K562 (cell line): Measurements from ENCODE around the gene BTNL8. TPM values are rescaled to one million over a fixed set of nuclear protein-coding genes. Genes with fewer than 3 reads are reported as not detected.

Experiments used
- ATAC-seq: fragments of 200-7000 bp; cut with Tn5 transposase; 3 replicates; pipeline ENCODE4 v1.9.1; 2020; ENCODE audit warnings: moderate library complexity
- BruUV-seq: library from RNA; stranded (reverse); fragments of 400-500 nt; replicated peaks from 2 replicates; lab custom pipeline; 2021; lab: Mats Ljungman, UMichigan
- CTCF ChIA-PET: fragments of 300-600 bp; formaldehyde crosslinking; extraction: SDS; loops from one replicate; lab custom pipeline; 2021; ENCODE audit warnings: low intra/inter-chr PET ratio; lab: Yijun Ruan, JAX
- POLR2A ChIA-PET: fragments of 300-600, 350-650 bp; sonication (Branson Sonifier 250); formaldehyde crosslinking; extraction: SDS; loops from one replicate; lab custom pipeline; 2021; ENCODE audit warnings: antibody characterized with exemption, inconsistent platforms; lab: Yijun Ruan, JAX
- DNase-seq, 4 experiments: peaks; one replicate each; pipeline versions ENCODE4 v3.0.0 to v3.0.0-alpha.2; 2011 to 2018; ENCODE audit warnings: low spot score in 3 of 4, mixed read lengths in 3 of 4; ENCODE audit errors: extremely low read depth in 1 of 4
- FAIRE-seq: peaks from 2 replicates; lab custom pipeline; 2011; peaks lifted over from hg19 to GRCh38; lab: Jason Lieb, UNC
- H2AFZ ChIP-seq: 2 replicates; pipeline ENCODE4 v1.6.0; 2011; ENCODE audit warnings: low read depth, low read length, control low read depth, inconsistent platforms
- H3K27ac ChIP-seq: fragments of 200-600 bp; 3 replicates; pipeline ENCODE4 v1.8.0; 2011; ENCODE audit warnings: low read depth, mild to moderate bottlenecking, control low read depth, inconsistent platforms, low read length, moderate library complexity, mixed read lengths; ENCODE audit errors: extremely low read depth
- H3K27me3 ChIP-seq, 2 experiments: fragments of 300-600 bp in 1 of 2; 2 replicates in 1 of 2; 3 replicates in 1 of 2; pipeline versions ENCODE4 v1.6.0 to v1.8.0; 2011; ENCODE audit warnings: inconsistent platforms in 2 of 2, low read length in 2 of 2, mild to moderate bottlenecking in 1 of 2, mixed read lengths in 1 of 2, moderate library complexity in 1 of 2; ENCODE audit not compliant: control insufficient read depth in 2 of 2, insufficient read depth in 2 of 2
- H3K36me3 ChIP-seq: fragments of 300-600 bp; 3 replicates; pipeline ENCODE4 v1.8.0; 2011; ENCODE audit warnings: mild to moderate bottlenecking, low read length, inconsistent platforms; ENCODE audit not compliant: control insufficient read depth, insufficient read depth
- H3K4me1 ChIP-seq, 2 experiments: fragments of 200-600 bp in 1 of 2; replicated peaks in 1 of 2; 2 replicates in 1 of 2; 3 replicates in 1 of 2; pipeline versions ENCODE4 v1.5.1 to v1.8.0; 2011; ENCODE audit warnings: inconsistent platforms in 2 of 2, low read length in 2 of 2, mild to moderate bottlenecking in 1 of 2, mixed read lengths in 1 of 2, moderate library complexity in 1 of 2; ENCODE audit not compliant: control insufficient read depth in 2 of 2, insufficient read depth in 2 of 2
- H3K4me2 ChIP-seq: 2 replicates; pipeline ENCODE4 v1.6.1; 2011; ENCODE audit warnings: low read length, control low read depth, inconsistent platforms, mixed read lengths; ENCODE audit not compliant: insufficient read depth
- H3K4me3 ChIP-seq: fragments of 200-600 bp; sonication (generic), shearing (Covaris generic); 2 replicates; pipeline ENCODE4 v1.5.1; 2016; ENCODE audit warnings: control low read depth, inconsistent platforms
- H3K79me2 ChIP-seq: fragments of 200-600 bp; 3 replicates; pipeline ENCODE4 v1.8.0; 2011; ENCODE audit warnings: low read length, inconsistent platforms; ENCODE audit not compliant: control insufficient read depth, insufficient read depth
- H3K9ac ChIP-seq, 2 experiments: 2 replicates each; pipeline versions ENCODE4 v1.6.0 to v1.6.1; 2011; ENCODE audit warnings: low read depth in 2 of 2, low read length in 2 of 2, control low read depth in 1 of 2, inconsistent platforms in 1 of 2, mild to moderate bottlenecking in 1 of 2, mixed read lengths in 1 of 2; ENCODE audit not compliant: insufficient read depth in 1 of 2
- H3K9me1 ChIP-seq: one replicate; pipeline ENCODE4 v1.6.0; 2011; ENCODE audit warnings: inconsistent platforms, mild to moderate bottlenecking, low read length, moderate library complexity; ENCODE audit not compliant: control insufficient read depth, insufficient read depth
- H3K9me3 ChIP-seq: replicated peaks from 2 replicates; pipeline ENCODE4 v1.5.1; 2011; ENCODE audit warnings: low read depth, low read length, inconsistent platforms; ENCODE audit not compliant: control insufficient read depth, insufficient read depth
- H4K20me1 ChIP-seq: replicated peaks from 2 replicates; pipeline ENCODE4 v1.6.1; 2011; ENCODE audit warnings: low read length, inconsistent platforms, mixed read lengths; ENCODE audit not compliant: control insufficient read depth, insufficient read depth
- ATF1 ChIP-seq, 2 experiments: fragments of 450-650 bp in 1 of 2; IDR thresholded peaks; 2 replicates each; pipeline ENCODE4 v1.6.1; 2016; ENCODE audit warnings: missing compliant biosample characterization in 1 of 2, missing genetic modification characterization in 1 of 2
- ELF4 ChIP-seq: fragments of 450-650 bp; formaldehyde crosslinking; IDR thresholded peaks from 2 replicates; pipeline ENCODE4 v1.4.0; 2022; ENCODE audit warnings: missing genetic modification characterization
- FUS ChIP-seq: fragments of 200-400 bp; formaldehyde crosslinking; optimal IDR thresholded peaks from 2 replicates; pipeline ENCODE3; 2017; ENCODE audit warnings: low read depth, low read length
- GABPA ChIP-seq: fragments of 200-800 bp; sonication (Bioruptor generic); conservative IDR thresholded peaks from 2 replicates; pipeline ENCODE4 v1.6.1; 2016; ENCODE audit warnings: low read depth, missing genetic modification characterization, missing compliant biosample characterization
- HNRNPLL ChIP-seq: fragments of 200-400 bp; formaldehyde crosslinking; IDR thresholded peaks from 2 replicates; pipeline ENCODE4 v1.6.1; 2017; ENCODE audit warnings: low read length, low read depth, mild to moderate bottlenecking; ENCODE audit not compliant: poor library complexity, severe bottlenecking
- KLF6 ChIP-seq: fragments of 250-450 bp; sonication (Bioruptor Pico); IDR thresholded peaks from 2 replicates; pipeline ENCODE4 v1.4.0; 2020; ENCODE audit warnings: mild to moderate bottlenecking, moderate library complexity, borderline replicate concordance
- NELFE ChIP-seq: IDR thresholded peaks from 2 replicates; pipeline ENCODE4 v1.6.1; 2011; ENCODE audit warnings: mild to moderate bottlenecking; ENCODE audit not compliant: insufficient read depth, insufficient read length
- PCBP1 ChIP-seq: fragments of 200-400 bp; formaldehyde crosslinking; IDR thresholded peaks from 2 replicates; pipeline ENCODE4 v1.6.1; 2018; ENCODE audit warnings: mild to moderate bottlenecking, low read depth, low read length; ENCODE audit not compliant: poor library complexity, severe bottlenecking
- PHTF2 ChIP-seq: fragments of 250-450 bp; sonication (Bioruptor Pico); IDR thresholded peaks from 2 replicates; pipeline ENCODE4 v1.5.0; 2021; ENCODE audit warnings: mild to moderate bottlenecking
- RCOR1 ChIP-seq, 2 experiments: IDR thresholded peaks; 2 replicates each; pipeline ENCODE4 v1.6.1; 2012; ENCODE audit warnings: low read depth in 2 of 2, low read length in 2 of 2, borderline replicate concordance in 1 of 2, improper control_type of control experiment in 1 of 2
- SMAD3 ChIP-seq: fragments of 450-650 bp; formaldehyde crosslinking; conservative IDR thresholded peaks from 2 replicates; pipeline ENCODE4 v1.4.0; 2020; ENCODE audit warnings: mild to moderate bottlenecking
- ZNF644 ChIP-seq: fragments of 200-800 bp; sonication (Bioruptor generic); IDR thresholded peaks from 2 replicates; pipeline ENCODE4 v1.6.1; 2016; ENCODE audit warnings: low read depth, missing genetic modification characterization, missing compliant biosample characterization
- WGBS: fragments of 100-300 bp; shearing (Covaris generic); methylation state at CpG from one replicate; pipeline ENCODE4 v1.1.6; 2016; ENCODE audit warnings: low coverage, mixed read lengths; ENCODE audit not compliant: insufficient coverage; ENCODE audit errors: missing lambda C conversion rate; 5-methylcytosine and 5-hydroxymethylcytosine counted together
- in situ Hi-C: fragments of 300-500 bp; cut with MboI; formaldehyde crosslinking; loops from 4 replicates; pipeline ENCODE4 v1.15.0; 2018; ENCODE audit warnings: inconsistent platforms, mixed read lengths
- intact Hi-C: fragments of 100-400 bp; cut with micrococcal nuclease; formaldehyde crosslinking; loops from 2 replicates; pipeline ENCODE4 v1.14.2; 2022
- polyA plus RNA-seq, 8 experiments: library from polyadenylated mRNA; depleted of rRNA in 4 of 8; stranded (reverse) in 5 of 8; unstranded in 3 of 8; fragments of >200 nt; fragmentation: Nextera tagmentation in 2 of 8; fragmentation: Illumina TruSeq in 1 of 8; extraction: Ambion mirVana in 2 of 8; extraction: Trizol in 1 of 8; gene quantifications; 2 replicates each; pipeline versions ENCODE4 v1.2.1 to v1.2.3, GENCODE V29; 2011 to 2014; ENCODE audit warnings: inconsistent platforms in 1 of 8, missing spikeins in 1 of 8
- total RNA-seq, 7 experiments: library from RNA; depleted of rRNA in 6 of 7; stranded (reverse); fragments of >200 nt in 6 of 7; fragmentation: Illumina TruSeq in 2 of 7; extraction: Trizol in 2 of 7; gene quantifications; 2 replicates each; pipeline versions ENCODE4 v1.2.1 to v1.2.3, GENCODE V29; 2011 to 2021; ENCODE audit warnings: low replicate concordance in 1 of 7
- TF ChIP-seq, protein P1 (sequence below): fragments of 200-400 bp; formaldehyde crosslinking; IDR thresholded peaks from 2 replicates; pipeline ENCODE4 v1.6.1; 2017; ENCODE audit warnings: mild to moderate bottlenecking, low read depth, low read length, moderate library complexity
- TF ChIP-seq, protein P2 (sequence below): fragments of 250-450 bp; sonication (Bioruptor Pico); IDR thresholded peaks from 2 replicates; pipeline ENCODE4 v1.8.0; 2022; ENCODE audit warnings: moderate library complexity, mild to moderate bottlenecking, inconsistent platforms
- TF ChIP-seq, protein P3 (sequence below): fragments of 450-650 bp; IDR thresholded peaks from one replicate; pipeline ENCODE4 v1.6.1; 2018; ENCODE audit warnings: mild to moderate bottlenecking, moderate library complexity; ENCODE audit not compliant: partially characterized antibody

Gene BTNL8
- total and polyA plus RNA-seq, 9 of the 15 experiments (the other 6 are each of a cell fraction or from before 2014, with no cell fraction given), result 0.04 to 0.18 (median 0.07) TPM; not detected in 6

DNA sequence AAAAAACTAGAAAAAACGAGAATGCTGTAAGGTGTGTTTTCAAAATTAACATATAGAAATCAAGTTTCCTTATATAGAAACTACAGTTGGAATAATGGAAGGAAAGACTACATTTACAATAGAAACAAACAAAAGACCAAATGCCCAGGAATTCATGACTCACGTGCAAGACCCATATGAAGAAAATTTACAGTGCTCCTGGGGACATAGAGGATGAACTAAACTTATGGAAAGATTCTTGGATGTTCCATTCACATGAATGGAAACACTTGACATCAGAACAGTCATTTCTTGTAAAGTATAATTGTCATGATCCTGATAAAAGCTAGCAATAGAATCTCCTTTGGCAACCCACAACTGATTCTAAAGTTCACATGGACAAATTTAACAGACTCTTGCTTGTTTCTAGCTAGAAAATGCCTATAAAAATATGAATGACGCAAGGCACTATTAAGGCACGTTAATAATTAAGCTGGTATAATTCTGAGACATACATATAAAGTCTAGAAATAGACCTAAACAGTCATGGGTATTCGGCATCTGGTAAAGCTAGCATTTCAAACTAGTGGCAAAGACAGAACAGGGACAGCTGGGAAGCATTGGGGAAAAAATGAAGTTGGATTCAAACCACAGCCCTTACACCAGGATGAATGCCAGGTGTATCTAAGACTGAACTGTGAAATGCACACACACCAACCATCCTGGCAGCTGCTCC is 32.8 kb upstream of the BTNL8 start:
- no peak overlapping the region for H3K9ac ChIP-seq
- no peaks in the 10 kb centered on the region for H3K36me3 ChIP-seq
- 0 out of 3 replicates have a peak, but pooled peaks cover 3% of the 10 kb centered on the region for H3K79me2 ChIP-seq
- in situ Hi-C loops, result no loop called here
- H3K27me3 ChIP-seq, result no peaks in the 10 kb centered on the region
- H3K27ac ChIP-seq, result no peak overlapping the region
- intact Hi-C loops, result loop anchor here (5.0 to 10.0 kb wide), 4 partner anchors 161 to 241 kb away; no protein-coding TSS in a partner anchor
- no peaks in the 10 kb centered on the region for H3K9me3 ChIP-seq
- H2AFZ ChIP-seq, result peak overlapping the region; percentile 87
- ChIA-PET POLR2A (interaction anchor here (0.7 kb wide), 1 partner anchor 189 kb away, joined by 3 read pairs; no protein-coding TSS in a partner anchor), CTCF (no interaction called here)
- FAIRE-seq, result no peak
- no peak overlapping the region for H3K4me2 ChIP-seq
- no peak overlapping the region for H3K4me3 ChIP-seq
- ATAC-seq, result no peak
- H4K20me1 ChIP-seq, result no peaks in the 10 kb centered on the region
- no TSS peak for BruUV-seq
- peaks cover 11 to 14% of the 10 kb centered on the region in 2 experiments; a peak in 4 of 5 replicates for H3K4me1 ChIP-seq
- no peak for DNase-seq
- 49% methylated on average over 5 of the region's 5 CpGs for WGBS
- H3K9me1 ChIP-seq, result no peaks in the 10 kb centered on the region
- no peak for TF ChIP-seq ELF4 (CRISPR knock-in tag)
- no peak for TF ChIP-seq HNRNPLL
- TF ChIP-seq KLF6 (CRISPR knock-in tag), result no peak
- TF ChIP-seq ATF1 (CRISPR knock-in tag; IDR thresholded peaks at IDR 0.05), result no peak
- TF ChIP-seq ATF1 (tag; IDR thresholded peaks at IDR 0.05), result no peak
- no peak for TF ChIP-seq ZNF644 (tag)
- no peak for TF ChIP-seq RCOR1 (IDR thresholded peaks at IDR 0.05; ENCODE audit: borderline replicate concordance in 1 of 2, low read depth in 2 of 2, low read length in 2 of 2)
- no peak for TF ChIP-seq FUS
- TF ChIP-seq PCBP1, result no peak
- no peak for TF ChIP-seq PHTF2
- no peak for TF ChIP-seq GABPA
- TF ChIP-seq, protein P1, sequence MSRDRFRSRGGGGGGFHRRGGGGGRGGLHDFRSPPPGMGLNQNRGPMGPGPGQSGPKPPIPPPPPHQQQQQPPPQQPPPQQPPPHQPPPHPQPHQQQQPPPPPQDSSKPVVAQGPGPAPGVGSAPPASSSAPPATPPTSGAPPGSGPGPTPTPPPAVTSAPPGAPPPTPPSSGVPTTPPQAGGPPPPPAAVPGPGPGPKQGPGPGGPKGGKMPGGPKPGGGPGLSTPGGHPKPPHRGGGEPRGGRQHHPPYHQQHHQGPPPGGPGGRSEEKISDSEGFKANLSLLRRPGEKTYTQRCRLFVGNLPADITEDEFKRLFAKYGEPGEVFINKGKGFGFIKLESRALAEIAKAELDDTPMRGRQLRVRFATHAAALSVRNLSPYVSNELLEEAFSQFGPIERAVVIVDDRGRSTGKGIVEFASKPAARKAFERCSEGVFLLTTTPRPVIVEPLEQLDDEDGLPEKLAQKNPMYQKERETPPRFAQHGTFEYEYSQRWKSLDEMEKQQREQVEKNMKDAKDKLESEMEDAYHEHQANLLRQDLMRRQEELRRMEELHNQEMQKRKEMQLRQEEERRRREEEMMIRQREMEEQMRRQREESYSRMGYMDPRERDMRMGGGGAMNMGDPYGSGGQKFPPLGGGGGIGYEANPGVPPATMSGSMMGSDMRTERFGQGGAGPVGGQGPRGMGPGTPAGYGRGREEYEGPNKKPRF, result no peak
- TF ChIP-seq, protein P2, sequence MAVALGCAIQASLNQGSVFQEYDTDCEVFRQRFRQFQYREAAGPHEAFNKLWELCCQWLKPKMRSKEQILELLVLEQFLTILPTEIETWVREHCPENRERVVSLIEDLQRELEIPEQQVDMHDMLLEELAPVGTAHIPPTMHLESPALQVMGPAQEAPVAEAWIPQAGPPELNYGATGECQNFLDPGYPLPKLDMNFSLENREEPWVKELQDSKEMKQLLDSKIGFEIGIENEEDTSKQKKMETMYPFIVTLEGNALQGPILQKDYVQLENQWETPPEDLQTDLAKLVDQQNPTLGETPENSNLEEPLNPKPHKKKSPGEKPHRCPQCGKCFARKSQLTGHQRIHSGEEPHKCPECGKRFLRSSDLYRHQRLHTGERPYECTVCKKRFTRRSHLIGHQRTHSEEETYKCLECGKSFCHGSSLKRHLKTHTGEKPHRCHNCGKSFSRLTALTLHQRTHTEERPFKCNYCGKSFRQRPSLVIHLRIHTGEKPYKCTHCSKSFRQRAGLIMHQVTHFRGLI (CRISPR knock-in tag), result no peak
- TF ChIP-seq SMAD3 (CRISPR knock-in tag), result no peak
- no peak for TF ChIP-seq NELFE
- TF ChIP-seq, protein P3, sequence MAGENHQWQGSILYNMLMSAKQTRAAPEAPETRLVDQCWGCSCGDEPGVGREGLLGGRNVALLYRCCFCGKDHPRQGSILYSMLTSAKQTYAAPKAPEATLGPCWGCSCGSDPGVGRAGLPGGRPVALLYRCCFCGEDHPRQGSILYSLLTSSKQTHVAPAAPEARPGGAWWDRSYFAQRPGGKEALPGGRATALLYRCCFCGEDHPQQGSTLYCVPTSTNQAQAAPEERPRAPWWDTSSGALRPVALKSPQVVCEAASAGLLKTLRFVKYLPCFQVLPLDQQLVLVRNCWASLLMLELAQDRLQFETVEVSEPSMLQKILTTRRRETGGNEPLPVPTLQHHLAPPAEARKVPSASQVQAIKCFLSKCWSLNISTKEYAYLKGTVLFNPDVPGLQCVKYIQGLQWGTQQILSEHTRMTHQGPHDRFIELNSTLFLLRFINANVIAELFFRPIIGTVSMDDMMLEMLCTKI, result no peak
